Measurements from ENCODE around the gene MAP1LC3B2.
"Not testable (repeated sequence)": the region's sequence is repeated elsewhere in the genome, so short reads cannot be mapped to it uniquely, and the experiment has no call there.

The MAP1LC3B2 gene

GRCh38 chr12:116571089-116571488 is 11.9 kb downstream of the MAP1LC3B2 start:
- Histone ChIP-seq H3K27me3 (ENCODE audit: insufficient read depth, poor library complexity, severe bottlenecking) (no peaks in the 10 kb centered on the region), H3K27ac (replicated peaks) (no peak overlapping the region), H3K4me3 (replicated peaks; ENCODE audit: insufficient read depth, low read length) (no peak overlapping the region)
- no peak for TF ChIP-seq POLR2AphosphoS5 (IDR thresholded peaks at IDR 0.05; ENCODE audit: low read depth)
- TF ChIP-seq SPI1 (IDR thresholded peaks at IDR 0.05; ENCODE audit: borderline replicate concordance, low read depth), result no peak
- no peak for TF ChIP-seq REST (IDR thresholded peaks at IDR 0.05; ENCODE audit: insufficient replicate concordance, low read depth)
- TF ChIP-seq GABPA (IDR thresholded peaks at IDR 0.05; ENCODE audit: low read depth), result no peak
- no peak for TF ChIP-seq CTCF (IDR thresholded peaks at IDR 0.05; ENCODE audit: insufficient read depth, low read length)
- no peak for DNase-seq (ENCODE audit: low read depth in 1 of 2, low spot score in 1 of 2)

- Histone ChIP-seq H3K4me3 (replicated peaks; ENCODE audit: insufficient read depth, low read length) (no peak overlapping the region), H3K27me3 (ENCODE audit: insufficient read depth, poor library complexity, severe bottlenecking) (no peaks in the 10 kb centered on the region), H3K27ac (replicated peaks) (no peak overlapping the region)
- DNase-seq (ENCODE audit: low read depth in 1 of 2, low spot score in 1 of 2), result no peak
- TF ChIP-seq GABPA (IDR thresholded peaks at IDR 0.05; ENCODE audit: low read depth) (no peak), SPI1 (IDR thresholded peaks at IDR 0.05; ENCODE audit: borderline replicate concordance, low read depth) (no peak), REST (IDR thresholded peaks at IDR 0.05; ENCODE audit: insufficient replicate concordance, low read depth) (no peak), CTCF (IDR thresholded peaks at IDR 0.05; ENCODE audit: insufficient read depth, low read length) (no peak), POLR2AphosphoS5 (IDR thresholded peaks at IDR 0.05; ENCODE audit: low read depth) (no peak)
Measured at GRCh38 chr12:116573776-116574175, 14.6 kb downstream of the MAP1LC3B2 start.

- H3K27me3 ChIP-seq (ENCODE audit: insufficient read depth, poor library complexity, severe bottlenecking); H3K27ac ChIP-seq (replicated peaks); DNase-seq (ENCODE audit: low read depth in 1 of 2, low spot score in 1 of 2); H3K4me3 ChIP-seq (replicated peaks; ENCODE audit: insufficient read depth, low read length): not testable (repeated sequence)
Measured at GRCh38 chr12:116575754-116576153, 16.6 kb downstream of the MAP1LC3B2 start.

- no peak overlapping the region for H3K4me3 ChIP-seq (replicated peaks; ENCODE audit: insufficient read depth, low read length)
- DNase-seq (ENCODE audit: low read depth in 1 of 2, low spot score in 1 of 2), result no peak
- TF ChIP-seq CTCF (IDR thresholded peaks at IDR 0.05; ENCODE audit: insufficient read depth, low read length) (no peak), GABPA (IDR thresholded peaks at IDR 0.05; ENCODE audit: low read depth) (no peak), POLR2AphosphoS5 (IDR thresholded peaks at IDR 0.05; ENCODE audit: low read depth) (no peak), REST (IDR thresholded peaks at IDR 0.05; ENCODE audit: insufficient replicate concordance, low read depth) (no peak), SPI1 (IDR thresholded peaks at IDR 0.05; ENCODE audit: borderline replicate concordance, low read depth) (no peak)
- H3K27me3 ChIP-seq (ENCODE audit: insufficient read depth, poor library complexity, severe bottlenecking), result no peaks in the 10 kb centered on the region
- no peak overlapping the region for H3K27ac ChIP-seq (replicated peaks)
Measured at GRCh38 chr12:116577154-116577561, 18.0 kb downstream of the MAP1LC3B2 start.
